Measurements from ENCODE around the gene GBP6. TPM values are rescaled to one million over a fixed set of nuclear protein-coding genes. Genes with fewer than 3 reads are reported as not detected.

GBP6 gene
- polyA plus RNA-seq, 3 donors = not detected

GRCh38 chr1:89354205-89354604 is 9.7 kb upstream of the GBP6 start:
- Histone ChIP-seq H3K9me3 (replicated peaks in 1 of 2; ENCODE audit: control insufficient read depth in 1 of 2, insufficient read depth in 1 of 2, low read length in 2 of 2) (no peaks in the 10 kb centered on the region), H3K36me3 (replicated peaks in 1 of 2; ENCODE audit: control insufficient read depth in 1 of 2, insufficient read depth in 2 of 2, low read length in 2 of 2) (no peaks in the 10 kb centered on the region), H3K27ac (ENCODE audit: low read depth in 1 of 2, low read length in 2 of 2) (peak overlapping the region; percentile 23 to 71), H3K9ac (ENCODE audit: insufficient read depth, low read length, poor library complexity, severe bottlenecking) (no peak overlapping the region), H3K4me3 (replicated peaks in 1 of 3; ENCODE audit: low read depth in 2 of 3, low read length in 3 of 3) (peak overlapping the region in 1 of 3 experiments; percentile 22), H4K20me1 (ENCODE audit: insufficient read depth, low read length) (no peaks in the 10 kb centered on the region), H3K4me1 (ENCODE audit: control insufficient read depth in 1 of 2, insufficient read depth in 2 of 2, low read length in 2 of 2) (peaks cover 42 to 45% of the 10 kb centered on the region in 2 donors), H3K79me2 (ENCODE audit: insufficient read depth, low read length) (no peaks in the 10 kb centered on the region), H3K27me3 (ENCODE audit: control insufficient read depth in 2 of 2, insufficient read depth in 2 of 2, low read length in 2 of 2) (no peaks in the 10 kb centered on the region), H3K4me2 (replicated peaks; ENCODE audit: extremely low read depth, low read length, poor library complexity, severe bottlenecking) (peak overlapping the region; percentile 33), H2AFZ (ENCODE audit: insufficient read depth, low read depth, low read length, poor library complexity, severe bottlenecking) (peak overlapping the region; percentile 39)
- H3K9me3 Mint-ChIP-seq = no peaks in the 10 kb centered on the region
- H3K27ac Mint-ChIP-seq = peak overlapping the region; percentile 71 to 93 (median 88)
- no peaks in the 10 kb centered on the region for H3K36me3 Mint-ChIP-seq
- 0% methylated on average over 1 of the region's 3 CpGs for WGBS (ENCODE audit: insufficient coverage)
- peak; percentile 21 to 60 (median 52) for DNase-seq
- no peaks in the 10 kb centered on the region for H3K27me3 Mint-ChIP-seq (ENCODE audit: low read depth in 3 of 3)
- intact Hi-C loops (cut with micrococcal nuclease) = loop anchor here in 1 of 2 donors (5.0 kb wide), 1 partner anchor 157 kb away; the partner anchor contains the start of gene GBP4
- H3K4me1 Mint-ChIP-seq = peaks cover 51% of the 10 kb centered on the region
- peak overlapping the region in 1 of 2 donors; percentile 7 for H3K4me3 Mint-ChIP-seq
- no peak for TF ChIP-seq CTCF (IDR thresholded peaks at IDR 0.05)

- peaks cover 51% of the 10 kb centered on the region for H3K4me1 Mint-ChIP-seq
- H3K27ac Mint-ChIP-seq = peak overlapping the region; percentile 71 to 94 (median 88)
Observed at GRCh38 chr1:89355056-89355455, 8.8 kb upstream of the GBP6 start.

More at GRCh38 chr1:89355056-89355455, 8.8 kb upstream of the GBP6 start:
- Histone ChIP-seq H3K9ac (ENCODE audit: insufficient read depth, low read length, poor library complexity, severe bottlenecking) (no peak overlapping the region), H3K36me3 (replicated peaks in 1 of 2; ENCODE audit: control insufficient read depth in 1 of 2, insufficient read depth in 2 of 2, low read length in 2 of 2) (no peaks in the 10 kb centered on the region), H3K27ac (ENCODE audit: low read depth in 1 of 2, low read length in 2 of 2) (peak overlapping the region in 1 of 2 donors; percentile 71), H3K4me3 (replicated peaks in 1 of 3; ENCODE audit: low read depth in 2 of 3, low read length in 3 of 3) (no peak overlapping the region), H3K9me3 (replicated peaks in 1 of 2; ENCODE audit: control insufficient read depth in 1 of 2, insufficient read depth in 1 of 2, low read length in 2 of 2) (no peaks in the 10 kb centered on the region), H4K20me1 (ENCODE audit: insufficient read depth, low read length) (no peaks in the 10 kb centered on the region), H2AFZ (ENCODE audit: insufficient read depth, low read depth, low read length, poor library complexity, severe bottlenecking) (no peak overlapping the region), H3K4me2 (replicated peaks; ENCODE audit: extremely low read depth, low read length, poor library complexity, severe bottlenecking) (peak overlapping the region; percentile 33), H3K79me2 (ENCODE audit: insufficient read depth, low read length) (no peaks in the 10 kb centered on the region), H3K27me3 (ENCODE audit: control insufficient read depth in 2 of 2, insufficient read depth in 2 of 2, low read length in 2 of 2) (no peaks in the 10 kb centered on the region), H3K4me1 (ENCODE audit: control insufficient read depth in 1 of 2, insufficient read depth in 2 of 2, low read length in 2 of 2) (peaks cover 42 to 45% of the 10 kb centered on the region in 2 donors)
- intact Hi-C loops (cut with micrococcal nuclease) = loop anchor here in 1 of 2 donors (5.0 kb wide), 1 partner anchor 273 kb away; no protein-coding TSS in a partner anchor
- Mint-ChIP-seq H3K9me3 (no peaks in the 10 kb centered on the region), H3K27me3 (ENCODE audit: low read depth in 3 of 3) (no peaks in the 10 kb centered on the region), H3K36me3 (no peaks in the 10 kb centered on the region), H3K4me3 (no peak overlapping the region)
- 50% methylated on average over 1 of the region's 1 CpG for WGBS (ENCODE audit: insufficient coverage)
- DNase-seq = peak in 1 of 3 donors; percentile 18
- no peak for TF ChIP-seq CTCF (IDR thresholded peaks at IDR 0.05)
